ENCODE results near the gene MUC12.
A peak's percentile ranks its signal among the peaks of the same experiment; 100 is the strongest.
"Not testable (repeated sequence)": the region's sequence is repeated elsewhere in the genome, so short reads cannot be mapped to it uniquely, and the experiment has no call there.

MUC12 gene

GRCh38 chr7:100969066-100969615, at the start of gene MUC12:
MUC12 (plus strand) TSS chr7:100969565; CDS start chr7:100969623, 58 bp downstream.
- no peak within 1 kb of the TSS for H3K9ac ChIP-seq (ENCODE audit: low read length)
- H3K36me3 ChIP-seq (ENCODE audit: control insufficient read depth, insufficient read depth, low read length): no peaks in the 10 kb centered on the region

DNA sequence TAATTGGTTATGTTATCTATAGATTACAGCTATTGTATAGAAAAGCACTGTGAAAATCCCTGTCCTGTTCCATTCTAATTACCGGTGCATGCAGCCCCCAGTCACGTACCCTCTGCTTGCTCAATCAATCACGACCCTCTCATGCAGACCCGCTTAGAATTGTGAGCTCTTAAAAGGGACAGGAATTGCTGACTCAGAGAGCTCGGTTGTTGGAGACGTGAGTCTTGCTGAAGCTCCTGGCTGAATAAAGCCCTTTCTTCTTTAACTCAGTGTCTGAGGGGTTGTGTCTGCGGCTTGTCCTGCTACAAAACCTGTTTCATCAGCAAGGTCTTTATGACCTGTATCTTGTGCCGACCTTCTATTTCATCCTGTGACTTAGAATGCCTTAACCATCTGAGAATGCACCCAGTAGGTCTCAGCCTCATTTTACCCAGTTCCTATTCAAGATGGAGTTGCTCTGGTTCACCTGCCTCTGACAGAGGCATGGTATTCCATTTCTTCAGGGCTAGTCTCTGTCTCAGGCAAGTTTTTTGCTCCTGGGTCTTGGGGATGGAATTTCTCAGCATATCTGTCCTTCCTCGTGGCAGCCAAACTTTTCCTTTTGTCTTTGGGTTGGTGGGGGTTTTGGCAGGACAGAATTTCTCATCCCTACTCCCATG, 49.5 kb upstream of the MUC12 start:
- not testable (repeated sequence) for H3K36me3 ChIP-seq (ENCODE audit: control insufficient read depth, insufficient read depth, low read length); H3K27ac ChIP-seq (ENCODE audit: low read depth, low read length); H3K27me3 ChIP-seq (ENCODE audit: control insufficient read depth, insufficient read depth, low read length); H3K9ac ChIP-seq (ENCODE audit: low read length); H3K4me3 ChIP-seq (ENCODE audit: low read depth, low read length); H3K9me3 ChIP-seq (ENCODE audit: control insufficient read depth, insufficient read depth, low read depth, low read length)
- peaks cover 13% of the 10 kb centered on the region; the same call in 1 of the 2 replicates for H3K4me1 ChIP-seq (ENCODE audit: control insufficient read depth, insufficient read depth, low read length)

More at GRCh38 chr7:100969066-100969615, at the start of gene MUC12:
- Histone ChIP-seq H3K9me3 (ENCODE audit: control insufficient read depth, insufficient read depth, low read depth, low read length) (no peaks in the 10 kb centered on the region), H3K4me1 (ENCODE audit: control insufficient read depth, insufficient read depth, low read length) (peaks cover 32% of the 10 kb centered on the region), H3K27me3 (ENCODE audit: control insufficient read depth, insufficient read depth, low read length) (peaks cover 45% of the 10 kb centered on the region), H3K27ac (ENCODE audit: low read depth, low read length) (no peak within 1 kb of the TSS), H3K4me3 (ENCODE audit: low read depth, low read length) (no peak within 1 kb of the TSS)

DNA sequence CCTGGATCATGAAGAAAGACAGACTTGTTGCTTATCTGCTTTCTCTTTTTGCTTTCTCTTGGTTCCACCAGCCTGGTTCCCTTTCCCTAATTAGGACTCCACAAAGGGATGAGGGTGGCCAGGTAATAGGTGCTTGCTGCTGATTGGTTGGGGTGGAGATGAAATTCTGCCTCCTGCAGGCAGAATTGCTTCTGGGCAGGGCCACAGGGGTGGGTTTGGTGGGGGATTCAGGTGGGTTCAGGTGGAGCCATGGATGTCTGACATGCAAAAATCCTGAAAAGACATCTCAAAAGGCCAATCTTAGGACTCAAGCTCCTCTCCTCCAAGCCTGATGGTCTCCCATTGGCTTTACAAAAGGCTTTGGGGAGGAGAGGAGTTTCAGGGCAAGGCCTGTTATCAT, 48.3 kb upstream of the MUC12 start:
- no peak overlapping the region for H3K4me3 ChIP-seq (ENCODE audit: low read depth, low read length)
- H3K27ac ChIP-seq (ENCODE audit: low read depth, low read length): no peak overlapping the region
- H3K4me1 ChIP-seq (ENCODE audit: control insufficient read depth, insufficient read depth, low read length): peaks cover 13% of the 10 kb centered on the region; the same call in 1 of the 2 replicates
- H3K9ac ChIP-seq (ENCODE audit: low read length): no peak overlapping the region
- H3K36me3 ChIP-seq (ENCODE audit: control insufficient read depth, insufficient read depth, low read length): peaks cover 1% of the 10 kb centered on the region; the same call in 1 of the 2 replicates
- H3K27me3 ChIP-seq (ENCODE audit: control insufficient read depth, insufficient read depth, low read length): no peaks in the 10 kb centered on the region
- 0 out of 2 replicates have a peak, but pooled peaks cover 2% of the 10 kb centered on the region for H3K9me3 ChIP-seq (ENCODE audit: control insufficient read depth, insufficient read depth, low read depth, low read length)

- Histone ChIP-seq H3K4me3 (ENCODE audit: low read depth, low read length) (peak overlapping the region; percentile 40; the same call in 1 of the 2 replicates), H3K4me1 (ENCODE audit: control insufficient read depth, insufficient read depth, low read length) (peaks cover 25% of the 10 kb centered on the region), H3K9ac (ENCODE audit: low read length) (peak overlapping the region; percentile 74)
- H3K27ac ChIP-seq (ENCODE audit: low read depth, low read length); H3K27me3 ChIP-seq (ENCODE audit: control insufficient read depth, insufficient read depth, low read length); H3K9me3 ChIP-seq (ENCODE audit: control insufficient read depth, insufficient read depth, low read depth, low read length); H3K36me3 ChIP-seq (ENCODE audit: control insufficient read depth, insufficient read depth, low read length): not testable (repeated sequence)
Observed at GRCh38 chr7:100923616-100924015, 45.7 kb upstream of the MUC12 start.

DNA sequence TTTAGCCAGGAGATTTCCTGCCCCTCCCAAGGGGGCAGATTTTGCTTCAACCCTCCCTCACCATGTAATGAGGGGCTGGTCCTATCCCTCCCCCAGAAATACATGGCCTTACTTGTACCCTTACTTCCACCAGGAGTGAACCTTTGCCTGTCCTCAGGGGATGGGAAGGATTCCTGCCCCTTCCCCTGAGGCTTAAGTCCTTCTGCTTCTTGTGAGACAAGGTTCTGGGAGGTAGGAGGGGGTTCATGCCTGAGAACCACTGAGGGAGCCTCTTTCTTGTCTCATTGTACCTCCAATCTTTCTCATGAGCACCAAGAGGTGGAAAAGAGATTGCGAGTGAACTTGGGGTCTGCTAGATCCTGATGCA, 39.6 kb upstream of the MUC12 start:
- H3K27me3 ChIP-seq (ENCODE audit: control insufficient read depth, insufficient read depth, low read length): no peaks in the 10 kb centered on the region

GRCh38 chr7:100933734-100934133, 35.6 kb upstream of the MUC12 start:
- Histone ChIP-seq H3K4me1 (ENCODE audit: control insufficient read depth, insufficient read depth, low read length) (peaks cover 13% of the 10 kb centered on the region), H3K4me3 (ENCODE audit: low read depth, low read length) (no peak overlapping the region), H3K36me3 (ENCODE audit: control insufficient read depth, insufficient read depth, low read length) (peaks cover 24% of the 10 kb centered on the region; the same call in 1 of the 2 replicates), H3K27me3 (ENCODE audit: control insufficient read depth, insufficient read depth, low read length) (no peaks in the 10 kb centered on the region), H3K9me3 (ENCODE audit: control insufficient read depth, insufficient read depth, low read depth, low read length) (peaks cover 31% of the 10 kb centered on the region), H3K9ac (ENCODE audit: low read length) (no peak overlapping the region), H3K27ac (ENCODE audit: low read depth, low read length) (no peak overlapping the region)

More for the DNA sequence above, 39.6 kb upstream of the MUC12 start:
- H3K27ac ChIP-seq (ENCODE audit: low read depth, low read length): peak overlapping the region; percentile 94
- peaks cover 25% of the 10 kb centered on the region for H3K4me1 ChIP-seq (ENCODE audit: control insufficient read depth, insufficient read depth, low read length)
- H3K9me3 ChIP-seq (ENCODE audit: control insufficient read depth, insufficient read depth, low read depth, low read length): peaks cover 20% of the 10 kb centered on the region
- 0 out of 2 replicates have a peak overlapping the region, but pooled peaks have one; percentile 8 for H3K4me3 ChIP-seq (ENCODE audit: low read depth, low read length)
- peak overlapping the region; percentile 83 for H3K9ac ChIP-seq (ENCODE audit: low read length)
- peaks cover 17% of the 10 kb centered on the region; the same call in 1 of the 2 replicates for H3K36me3 ChIP-seq (ENCODE audit: control insufficient read depth, insufficient read depth, low read length)

DNA sequence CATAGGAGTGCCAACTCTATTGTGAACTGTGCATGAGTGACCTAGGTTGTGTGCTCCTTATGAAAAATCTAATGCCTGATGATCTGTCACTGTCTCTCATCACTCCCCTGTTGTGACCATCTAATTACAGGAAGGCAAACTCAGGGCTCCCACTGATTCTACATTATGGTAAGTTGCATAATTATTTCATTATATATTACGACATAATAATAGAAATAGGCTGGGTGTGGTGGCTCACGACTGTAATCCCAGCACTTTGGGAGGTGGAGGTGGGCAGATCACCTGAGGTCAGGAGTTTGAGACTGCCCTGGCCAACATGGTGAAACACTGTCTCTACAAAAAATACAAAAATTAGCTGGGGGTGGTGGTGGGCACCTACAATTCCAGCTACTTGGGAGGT, 34.0 kb upstream of the MUC12 start:
- H3K9ac ChIP-seq (ENCODE audit: low read length); H3K4me1 ChIP-seq (ENCODE audit: control insufficient read depth, insufficient read depth, low read length); H3K4me3 ChIP-seq (ENCODE audit: low read depth, low read length); H3K27ac ChIP-seq (ENCODE audit: low read depth, low read length); H3K27me3 ChIP-seq (ENCODE audit: control insufficient read depth, insufficient read depth, low read length): not testable (repeated sequence)
- Histone ChIP-seq H3K9me3 (ENCODE audit: control insufficient read depth, insufficient read depth, low read depth, low read length) (peaks cover 34% of the 10 kb centered on the region), H3K36me3 (ENCODE audit: control insufficient read depth, insufficient read depth, low read length) (peaks cover 24% of the 10 kb centered on the region; the same call in 1 of the 2 replicates)

DNA sequence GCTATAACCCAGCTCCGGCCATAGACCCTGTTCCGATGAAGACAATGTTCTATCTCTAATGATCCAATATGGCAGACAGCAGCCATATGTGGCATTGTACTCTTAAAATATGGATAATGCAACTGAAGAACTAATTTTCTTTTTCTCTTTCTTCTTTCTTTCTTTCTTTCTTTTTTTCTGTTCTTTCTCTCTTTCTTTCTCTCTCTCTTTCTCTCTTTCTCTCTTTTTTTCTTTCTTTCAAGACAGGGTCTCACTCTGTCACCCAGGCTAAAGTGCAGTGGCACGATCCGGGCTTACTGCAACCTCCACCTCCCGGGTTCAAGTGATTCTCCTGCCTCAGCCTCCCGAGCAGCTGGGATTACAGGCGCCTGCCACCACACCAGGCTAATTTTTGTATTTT, 33.2 kb upstream of the MUC12 start:
- peaks cover 24% of the 10 kb centered on the region; the same call in 1 of the 2 replicates for H3K36me3 ChIP-seq (ENCODE audit: control insufficient read depth, insufficient read depth, low read length)
- H3K4me1 ChIP-seq (ENCODE audit: control insufficient read depth, insufficient read depth, low read length); H3K9ac ChIP-seq (ENCODE audit: low read length); H3K27ac ChIP-seq (ENCODE audit: low read depth, low read length); H3K27me3 ChIP-seq (ENCODE audit: control insufficient read depth, insufficient read depth, low read length); H3K4me3 ChIP-seq (ENCODE audit: low read depth, low read length): not testable (repeated sequence)
- H3K9me3 ChIP-seq (ENCODE audit: control insufficient read depth, insufficient read depth, low read depth, low read length): peaks cover 32% of the 10 kb centered on the region

GRCh38 chr7:100942045-100942774, 27.2 kb upstream of the MUC12 start:
- Histone ChIP-seq H3K27me3 (ENCODE audit: control insufficient read depth, insufficient read depth, low read length) (no peaks in the 10 kb centered on the region), H3K4me3 (ENCODE audit: low read depth, low read length) (no peak overlapping the region), H3K27ac (ENCODE audit: low read depth, low read length) (no peak overlapping the region), H3K9me3 (ENCODE audit: control insufficient read depth, insufficient read depth, low read depth, low read length) (peaks cover 9% of the 10 kb centered on the region), H3K4me1 (ENCODE audit: control insufficient read depth, insufficient read depth, low read length) (0 out of 2 replicates have a peak, but pooled peaks cover 4% of the 10 kb centered on the region), H3K9ac (ENCODE audit: low read length) (no peak overlapping the region), H3K36me3 (ENCODE audit: control insufficient read depth, insufficient read depth, low read length) (peaks cover 7% of the 10 kb centered on the region; the same call in 1 of the 2 replicates)

DNA sequence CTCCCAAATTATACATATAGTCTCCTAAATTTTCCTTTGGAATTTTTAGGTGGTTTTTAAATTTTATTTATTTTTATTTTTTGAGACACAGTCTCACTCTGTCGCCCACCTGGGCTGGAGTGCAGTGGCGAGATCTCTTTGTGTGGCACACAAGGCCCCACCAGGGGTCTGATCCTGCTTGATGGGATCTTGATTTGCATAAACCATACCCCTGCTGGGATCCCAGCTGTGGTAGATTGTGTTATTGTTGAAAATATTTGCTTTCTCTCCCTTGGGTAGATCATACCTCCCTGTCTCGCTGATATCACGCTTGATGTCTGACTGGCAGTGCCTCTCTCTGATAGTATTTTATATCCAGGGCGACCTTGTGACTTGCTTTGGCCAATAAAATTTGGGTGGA, 25.7 kb upstream of the MUC12 start:
- Histone ChIP-seq H3K27me3 (ENCODE audit: control insufficient read depth, insufficient read depth, low read length) (no peaks in the 10 kb centered on the region), H3K27ac (ENCODE audit: low read depth, low read length) (no peak overlapping the region), H3K4me1 (ENCODE audit: control insufficient read depth, insufficient read depth, low read length) (0 out of 2 replicates have a peak, but pooled peaks cover 4% of the 10 kb centered on the region), H3K9ac (ENCODE audit: low read length) (no peak overlapping the region), H3K9me3 (ENCODE audit: control insufficient read depth, insufficient read depth, low read depth, low read length) (peaks cover 9% of the 10 kb centered on the region), H3K4me3 (ENCODE audit: low read depth, low read length) (no peak overlapping the region), H3K36me3 (ENCODE audit: control insufficient read depth, insufficient read depth, low read length) (peaks cover 2% of the 10 kb centered on the region; the same call in 1 of the 2 replicates)

DNA sequence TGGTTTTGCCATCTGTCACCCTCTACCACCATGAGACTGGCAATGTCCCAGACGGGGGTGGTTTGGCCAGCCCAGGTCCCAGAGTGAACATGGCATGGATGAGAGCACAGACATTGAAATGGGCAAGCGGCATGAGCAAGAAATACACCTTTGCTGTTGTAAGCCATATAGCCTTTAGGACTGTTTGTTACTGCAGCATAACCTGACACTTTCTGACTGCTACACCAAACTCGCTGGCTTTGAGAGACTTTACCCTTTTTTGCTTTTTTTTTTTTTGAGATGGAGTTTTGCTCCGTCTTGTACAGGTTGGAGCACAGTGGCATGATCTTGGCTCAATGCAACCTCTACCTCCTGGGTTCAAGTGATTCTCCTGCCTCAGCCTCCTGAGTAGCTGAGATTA, 25.2 kb upstream of the MUC12 start:
- Histone ChIP-seq H3K4me1 (ENCODE audit: control insufficient read depth, insufficient read depth, low read length) (peaks cover 8% of the 10 kb centered on the region), H3K27me3 (ENCODE audit: control insufficient read depth, insufficient read depth, low read length) (no peaks in the 10 kb centered on the region), H3K9me3 (ENCODE audit: control insufficient read depth, insufficient read depth, low read depth, low read length) (peaks cover 9% of the 10 kb centered on the region), H3K36me3 (ENCODE audit: control insufficient read depth, insufficient read depth, low read length) (peaks cover 2% of the 10 kb centered on the region; the same call in 1 of the 2 replicates), H3K9ac (ENCODE audit: low read length) (no peak overlapping the region), H3K27ac (ENCODE audit: low read depth, low read length) (no peak overlapping the region), H3K4me3 (ENCODE audit: low read depth, low read length) (no peak overlapping the region)
